IMR-90 (cell line): Measurements from ENCODE around the gene ATG12. TPM values are rescaled to one million over a fixed set of nuclear protein-coding genes. Genes with fewer than 3 reads are reported as not detected.

Experiments used
- ATAC-seq: fragments of 200-7000 bp; cut with Tn5 transposase; 2 replicates; pipeline ENCODE4 v1.9.1; 2020; ENCODE audit warnings: low read depth, mild to moderate bottlenecking, moderate library complexity
- BruUV-seq: library from RNA; stranded (reverse); fragments of 400-500 nt; replicated peaks from 2 replicates; lab custom pipeline; 2021; lab: Mats Ljungman, UMichigan
- CTCF ChIA-PET: fragments of 300-600 bp; formaldehyde crosslinking; extraction: SDS; loops from one replicate; lab custom pipeline; 2021; ENCODE audit warnings: antibody characterized with exemption; lab: Yijun Ruan, JAX
- POLR2A ChIA-PET: fragments of 300-600 bp; sonication (Branson Sonifier 250); formaldehyde crosslinking; loops from one replicate; lab custom pipeline; 2022; ENCODE audit warnings: antibody characterized with exemption; ENCODE audit not compliant: unreplicated experiment; lab: Charles Lee
- DNase-seq: peaks from one replicate; pipeline ENCODE4 v3.0.0; 2013
- H2AFZ ChIP-seq: replicated peaks from 2 replicates; pipeline ENCODE3; 2013; ENCODE audit warnings: low read length, mild to moderate bottlenecking; ENCODE audit not compliant: poor library complexity
- H2AK5ac ChIP-seq: 2 replicates; pipeline ENCODE4 v1.6.1; 2013; ENCODE audit warnings: low read depth, low read length, inconsistent platforms
- H2AK9ac ChIP-seq: replicated peaks from 2 replicates; pipeline ENCODE3; 2013; ENCODE audit warnings: mild to moderate bottlenecking, low read depth, low read length, moderate library complexity; ENCODE audit not compliant: poor library complexity
- H2BK120ac ChIP-seq: 2 replicates; pipeline ENCODE4 v1.6.1; 2013; ENCODE audit warnings: low read depth, low read length, inconsistent platforms
- H2BK15ac ChIP-seq: 3 replicates; pipeline ENCODE4 v1.6.1; 2013; ENCODE audit warnings: low read depth, low read length, inconsistent platforms
- H2BK20ac ChIP-seq: 2 replicates; pipeline ENCODE4 v1.6.1; 2013; ENCODE audit warnings: low read depth, mild to moderate bottlenecking, inconsistent platforms, low read length, moderate library complexity
- H2BK5ac ChIP-seq: 2 replicates; pipeline ENCODE4 v1.6.1; 2013; ENCODE audit warnings: mild to moderate bottlenecking, low read depth, low read length, inconsistent platforms; ENCODE audit not compliant: poor library complexity, severe bottlenecking
- H3K14ac ChIP-seq: replicated peaks from 2 replicates; pipeline ENCODE4 v1.6.1; 2013; ENCODE audit warnings: low read depth, low read length, inconsistent platforms
- H3K18ac ChIP-seq: 2 replicates; pipeline ENCODE4 v1.6.1; 2013; ENCODE audit warnings: low read depth, low read length, control low read depth
- H3K23ac ChIP-seq: 2 replicates; pipeline ENCODE4 v1.6.1; 2013; ENCODE audit warnings: low read depth, low read length, inconsistent platforms
- H3K27ac ChIP-seq: 2 replicates; pipeline ENCODE4 v1.5.1; 2013; ENCODE audit warnings: mild to moderate bottlenecking, control low read depth, low read length; ENCODE audit not compliant: insufficient read depth
- H3K27me3 ChIP-seq: 2 replicates; pipeline ENCODE4 v1.6.1; 2013; ENCODE audit warnings: low read length; ENCODE audit not compliant: control insufficient read depth, insufficient read depth
- H3K36me3 ChIP-seq: 2 replicates; pipeline ENCODE4 v1.6.1; 2013; ENCODE audit warnings: low read length, mixed read lengths; ENCODE audit not compliant: control insufficient read depth, insufficient read depth
- H3K4ac ChIP-seq: 2 replicates; pipeline ENCODE4 v1.6.1; 2013; ENCODE audit warnings: low read depth, low read length, inconsistent platforms
- H3K4me1 ChIP-seq: 2 replicates; pipeline ENCODE4 v1.6.1; 2013; ENCODE audit warnings: low read length, mixed read lengths; ENCODE audit not compliant: control insufficient read depth, insufficient read depth
- H3K4me2 ChIP-seq: 2 replicates; pipeline ENCODE4 v1.6.1; 2013; ENCODE audit warnings: low read depth, mild to moderate bottlenecking, control low read depth, low read length, moderate library complexity
- H3K4me3 ChIP-seq: 2 replicates; pipeline ENCODE4 v1.5.1; 2013; ENCODE audit warnings: low read depth, mild to moderate bottlenecking, control low read depth, low read length, moderate library complexity; ENCODE audit not compliant: insufficient read depth
- H3K56ac ChIP-seq: 2 replicates; pipeline ENCODE4 v1.6.1; 2013; ENCODE audit warnings: low read length, inconsistent platforms; ENCODE audit not compliant: insufficient read depth; ENCODE audit errors: extremely low read depth
- H3K79me1 ChIP-seq, 2 experiments: 2 replicates each; pipeline ENCODE4 v1.6.1; 2013; ENCODE audit warnings: low read length in 2 of 2, inconsistent platforms in 1 of 2, low read depth in 1 of 2
- H3K9ac ChIP-seq: 2 replicates; pipeline ENCODE4 v1.6.1; 2013; ENCODE audit warnings: low read depth, low read length, control low read depth
- H3K9me1 ChIP-seq: 2 replicates; pipeline ENCODE4 v1.6.1; 2013; ENCODE audit warnings: low read length, inconsistent platforms; ENCODE audit not compliant: insufficient read depth
- H3K9me3 ChIP-seq: 2 replicates; pipeline ENCODE4 v1.6.1; 2013; ENCODE audit warnings: low read length; ENCODE audit not compliant: control insufficient read depth, insufficient read depth
- H4K20me1 ChIP-seq: 2 replicates; pipeline ENCODE4 v1.6.1; 2013; ENCODE audit warnings: low read length, inconsistent platforms; ENCODE audit not compliant: insufficient read depth
- H4K5ac ChIP-seq: 2 replicates; pipeline ENCODE4 v1.6.1; 2013; ENCODE audit warnings: mild to moderate bottlenecking, low read depth, low read length, control low read depth
- H4K8ac ChIP-seq, 2 experiments: 2 replicates each; pipeline ENCODE4 v1.6.1; 2013; ENCODE audit warnings: low read depth in 2 of 2, low read length in 2 of 2, control low read depth in 1 of 2, inconsistent platforms in 1 of 2
- H4K91ac ChIP-seq: 2 replicates; pipeline ENCODE4 v1.6.1; 2013; ENCODE audit warnings: low read depth, low read length, inconsistent platforms; ENCODE audit not compliant: insufficient read depth
- BHLHE40 ChIP-seq: fragments of 150-350 bp; IDR thresholded peaks from 2 replicates; pipeline ENCODE4 v1.6.1; 2016; ENCODE audit warnings: mild to moderate bottlenecking, low read depth, low read length
- CEBPB ChIP-seq: IDR thresholded peaks from 2 replicates; pipeline ENCODE4 v1.6.1; 2012; ENCODE audit warnings: low read depth, low read length, improper control_type of control experiment
- CHD1 ChIP-seq: IDR thresholded peaks from 2 replicates; pipeline ENCODE4 v1.6.1; 2012; ENCODE audit warnings: low read depth, low read length, improper control_type of control experiment
- FOS ChIP-seq: fragments of 150-350 bp; IDR thresholded peaks from 2 replicates; pipeline ENCODE4 v1.6.1; 2016; ENCODE audit warnings: low read depth, low read length
- MAFK ChIP-seq: IDR thresholded peaks from 2 replicates; pipeline ENCODE4 v1.6.1; 2012; ENCODE audit warnings: low read depth, low read length, improper control_type of control experiment
- MAZ ChIP-seq: IDR thresholded peaks from 2 replicates; pipeline ENCODE4 v1.6.1; 2012; ENCODE audit warnings: low read depth, mild to moderate bottlenecking, low read length, improper control_type of control experiment, moderate library complexity, borderline replicate concordance
- MXI1 ChIP-seq: IDR thresholded peaks from 2 replicates; pipeline ENCODE4 v1.6.1; 2012; ENCODE audit warnings: low read depth, mild to moderate bottlenecking, low read length, moderate library complexity, borderline replicate concordance
- NFE2L2 ChIP-seq: fragments of 150-350 bp; IDR thresholded peaks from 2 replicates; pipeline ENCODE4 v1.6.1; 2016; ENCODE audit warnings: low read depth, mild to moderate bottlenecking, low read length
- POLR2A ChIP-seq: IDR thresholded peaks from 2 replicates; pipeline ENCODE4 v1.6.1; 2012; ENCODE audit warnings: mild to moderate bottlenecking, low read depth, low read length
- RAD21 ChIP-seq: IDR thresholded peaks from 2 replicates; pipeline ENCODE4 v1.6.1; 2012; ENCODE audit warnings: low read length, improper control_type of control experiment
- RCOR1 ChIP-seq: IDR thresholded peaks from 2 replicates; pipeline ENCODE4 v1.6.1; 2012; ENCODE audit warnings: mild to moderate bottlenecking, low read length, improper control_type of control experiment; ENCODE audit not compliant: insufficient replicate concordance
- RFX5 ChIP-seq: IDR thresholded peaks from 2 replicates; pipeline ENCODE4 v1.8.0; 2012; ENCODE audit warnings: low read depth, mild to moderate bottlenecking, low read length, moderate library complexity
- SMC3 ChIP-seq: fragments of 150-350 bp; IDR thresholded peaks from 2 replicates; pipeline ENCODE4 v1.6.1; 2016; ENCODE audit warnings: low read depth, mild to moderate bottlenecking, antibody characterized with exemption, low read length, moderate library complexity
- WGBS, 2 experiments: methylation state at CpG; one replicate each; pipeline versions ENCODE4 v1.1.5 to v1.1.7; 2013; ENCODE audit warnings: missing lambda C conversion rate in 2 of 2; ENCODE audit not compliant: insufficient read length in 1 of 2; ENCODE audit errors: extremely low coverage in 2 of 2; 5-methylcytosine and 5-hydroxymethylcytosine counted together
- dilution Hi-C: fragments of 300-500 bp; cut with HindIII; formaldehyde crosslinking; loops from one replicate; pipeline ENCODE4 v1.14.3; 2018; ENCODE audit warnings: low sequenced_read_pairs; ENCODE audit not compliant: unreplicated experiment
- in situ Hi-C: fragments of 300-500 bp; cut with MboI; formaldehyde crosslinking; loops from 3 replicates; pipeline ENCODE4 v1.14.3; 2019; ENCODE audit warnings: low sequenced_read_pairs, inconsistent platforms, mixed read lengths
- intact Hi-C: fragments of 100-400 bp; cut with micrococcal nuclease; formaldehyde crosslinking; loops from 2 replicates; pipeline ENCODE4 v1.10.0; 2022
- polyA plus RNA-seq, 3 experiments: library from polyadenylated mRNA; depleted of rRNA; stranded (reverse); fragments of >200 nt; gene quantifications; 2 replicates each; pipeline ENCODE4 v1.2.3, GENCODE V29; 2012; ENCODE audit warnings: low replicate concordance in 1 of 3
- total RNA-seq: library from RNA; depleted of rRNA; stranded (reverse); fragments of >200 nt; gene quantifications from 2 replicates; pipeline ENCODE4 v1.2.3, GENCODE V29; 2012
- TF ChIP-seq, protein P1 (sequence below): fragments of 150-350 bp; IDR thresholded peaks from 2 replicates; pipeline ENCODE4 v1.6.1; 2017; ENCODE audit warnings: mild to moderate bottlenecking, antibody characterized with exemption, low read length, low read depth
- TF ChIP-seq, protein P2 (sequence below): conservative IDR thresholded peaks from 2 replicates; pipeline ENCODE4 v1.5.1; 2012; ENCODE audit warnings: mild to moderate bottlenecking, low read depth, low read length, improper control_type of control experiment
- TF ChIP-seq, protein P3 (sequence below): fragments of 150-350 bp; IDR thresholded peaks from 2 replicates; pipeline ENCODE4 v1.6.1; 2016; ENCODE audit warnings: low read depth, mild to moderate bottlenecking, low read length, moderate library complexity, borderline replicate concordance

Gene ATG12
- total and polyA plus RNA-seq, 2 of the 4 experiments (the other 2 are of a cell fraction) = 68.0 to 95.7 TPM

DNA sequence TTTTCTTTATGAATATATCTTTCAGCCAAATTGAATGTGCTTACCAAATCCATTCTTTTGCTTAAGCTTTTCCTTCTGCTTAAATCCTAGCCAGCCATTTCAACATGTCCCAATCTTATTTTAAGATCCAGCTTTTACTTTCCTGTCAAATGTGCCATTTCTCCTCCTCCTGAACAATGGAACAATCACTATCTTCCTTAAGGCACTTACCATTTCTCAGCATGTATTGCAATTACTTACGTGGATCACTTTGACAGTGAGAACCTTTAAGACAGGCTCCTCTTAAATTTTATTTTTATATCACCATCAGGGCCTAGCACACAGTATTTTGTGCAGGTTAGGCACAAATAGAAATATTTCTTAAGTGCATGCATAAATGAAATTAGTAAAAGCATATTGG is 20.5 kb downstream of the ATG12 start:
- no peak overlapping the region for H3K9ac ChIP-seq
- H2BK20ac ChIP-seq = no peak overlapping the region
- no peak overlapping the region for H2BK5ac ChIP-seq
- H2BK15ac ChIP-seq = no peak overlapping the region
- no CpG with 5 or more reads among the region's 1 CpG for WGBS, 2 experiments
- H2BK120ac ChIP-seq = no peak overlapping the region
- H3K23ac ChIP-seq = no peak overlapping the region
- DNase-seq = no peak
- H4K91ac ChIP-seq = no peak overlapping the region
- dilution Hi-C loops = no loop called here
- no peak overlapping the region for H3K56ac ChIP-seq
- no peak overlapping the region for H4K8ac ChIP-seq
- in situ Hi-C loops = no loop called here
- no peak overlapping the region for H4K5ac ChIP-seq
- no peaks in the 10 kb centered on the region; the same call in 1 of the 2 replicates for H3K9me3 ChIP-seq
- TF ChIP-seq CHD1 (no peak), SMC3 (no peak), RFX5 (no peak), RCOR1 (no peak), MAFK (no peak), MAZ (no peak), FOS (no peak), RAD21 (no peak), CEBPB (no peak), NFE2L2 (no peak), POLR2A (no peak), BHLHE40 (no peak), MXI1 (no peak)
- TF ChIP-seq, protein P1, sequence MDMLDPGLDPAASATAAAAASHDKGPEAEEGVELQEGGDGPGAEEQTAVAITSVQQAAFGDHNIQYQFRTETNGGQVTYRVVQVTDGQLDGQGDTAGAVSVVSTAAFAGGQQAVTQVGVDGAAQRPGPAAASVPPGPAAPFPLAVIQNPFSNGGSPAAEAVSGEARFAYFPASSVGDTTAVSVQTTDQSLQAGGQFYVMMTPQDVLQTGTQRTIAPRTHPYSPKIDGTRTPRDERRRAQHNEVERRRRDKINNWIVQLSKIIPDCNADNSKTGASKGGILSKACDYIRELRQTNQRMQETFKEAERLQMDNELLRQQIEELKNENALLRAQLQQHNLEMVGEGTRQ = no peak
- TF ChIP-seq, protein P2, sequence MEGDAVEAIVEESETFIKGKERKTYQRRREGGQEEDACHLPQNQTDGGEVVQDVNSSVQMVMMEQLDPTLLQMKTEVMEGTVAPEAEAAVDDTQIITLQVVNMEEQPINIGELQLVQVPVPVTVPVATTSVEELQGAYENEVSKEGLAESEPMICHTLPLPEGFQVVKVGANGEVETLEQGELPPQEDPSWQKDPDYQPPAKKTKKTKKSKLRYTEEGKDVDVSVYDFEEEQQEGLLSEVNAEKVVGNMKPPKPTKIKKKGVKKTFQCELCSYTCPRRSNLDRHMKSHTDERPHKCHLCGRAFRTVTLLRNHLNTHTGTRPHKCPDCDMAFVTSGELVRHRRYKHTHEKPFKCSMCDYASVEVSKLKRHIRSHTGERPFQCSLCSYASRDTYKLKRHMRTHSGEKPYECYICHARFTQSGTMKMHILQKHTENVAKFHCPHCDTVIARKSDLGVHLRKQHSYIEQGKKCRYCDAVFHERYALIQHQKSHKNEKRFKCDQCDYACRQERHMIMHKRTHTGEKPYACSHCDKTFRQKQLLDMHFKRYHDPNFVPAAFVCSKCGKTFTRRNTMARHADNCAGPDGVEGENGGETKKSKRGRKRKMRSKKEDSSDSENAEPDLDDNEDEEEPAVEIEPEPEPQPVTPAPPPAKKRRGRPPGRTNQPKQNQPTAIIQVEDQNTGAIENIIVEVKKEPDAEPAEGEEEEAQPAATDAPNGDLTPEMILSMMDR = no peak
- TF ChIP-seq, protein P3, sequence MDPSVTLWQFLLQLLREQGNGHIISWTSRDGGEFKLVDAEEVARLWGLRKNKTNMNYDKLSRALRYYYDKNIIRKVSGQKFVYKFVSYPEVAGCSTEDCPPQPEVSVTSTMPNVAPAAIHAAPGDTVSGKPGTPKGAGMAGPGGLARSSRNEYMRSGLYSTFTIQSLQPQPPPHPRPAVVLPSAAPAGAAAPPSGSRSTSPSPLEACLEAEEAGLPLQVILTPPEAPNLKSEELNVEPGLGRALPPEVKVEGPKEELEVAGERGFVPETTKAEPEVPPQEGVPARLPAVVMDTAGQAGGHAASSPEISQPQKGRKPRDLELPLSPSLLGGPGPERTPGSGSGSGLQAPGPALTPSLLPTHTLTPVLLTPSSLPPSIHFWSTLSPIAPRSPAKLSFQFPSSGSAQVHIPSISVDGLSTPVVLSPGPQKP = no peak
- H3K79me1 ChIP-seq = no peaks in the 10 kb centered on the region
- no TSS peak for BruUV-seq
- no peak overlapping the region for H2AK9ac ChIP-seq
- H2AFZ ChIP-seq = no peak overlapping the region
- no peak for ATAC-seq
- no peak overlapping the region for H3K27ac ChIP-seq
- no peaks in the 10 kb centered on the region for H3K9me1 ChIP-seq
- H3K4me2 ChIP-seq = no peak overlapping the region
- intact Hi-C loops = no loop called here
- ChIA-PET POLR2A (no interaction called here), CTCF (no interaction called here)
- no peaks in the 10 kb centered on the region for H3K4me1 ChIP-seq
- H3K14ac ChIP-seq = no peak overlapping the region
- no peak overlapping the region for H2AK5ac ChIP-seq
- peaks cover 6% of the 10 kb centered on the region for H3K27me3 ChIP-seq
- H3K36me3 ChIP-seq = no peaks in the 10 kb centered on the region
- H3K4me3 ChIP-seq = no peak overlapping the region
- no peaks in the 10 kb centered on the region for H4K20me1 ChIP-seq
- no peak overlapping the region for H3K4ac ChIP-seq
- H3K18ac ChIP-seq = no peak overlapping the region
